HG03108 (cell line): Measurements from ENCODE around the gene GLB1L3.
"Not testable (repeated sequence)": the region's sequence is repeated elsewhere in the genome, so short reads cannot be mapped to it uniquely, and the experiment has no call there.

ENCODE experiments used
- ATAC-seq: cut with Tn5 transposase; IDR thresholded peaks from one replicate; pipeline ENCODE4 v1.9.1; 2021; ENCODE audit warnings: moderate library complexity; ENCODE audit not compliant: unreplicated experiment

The GLB1L3 gene

DNA sequence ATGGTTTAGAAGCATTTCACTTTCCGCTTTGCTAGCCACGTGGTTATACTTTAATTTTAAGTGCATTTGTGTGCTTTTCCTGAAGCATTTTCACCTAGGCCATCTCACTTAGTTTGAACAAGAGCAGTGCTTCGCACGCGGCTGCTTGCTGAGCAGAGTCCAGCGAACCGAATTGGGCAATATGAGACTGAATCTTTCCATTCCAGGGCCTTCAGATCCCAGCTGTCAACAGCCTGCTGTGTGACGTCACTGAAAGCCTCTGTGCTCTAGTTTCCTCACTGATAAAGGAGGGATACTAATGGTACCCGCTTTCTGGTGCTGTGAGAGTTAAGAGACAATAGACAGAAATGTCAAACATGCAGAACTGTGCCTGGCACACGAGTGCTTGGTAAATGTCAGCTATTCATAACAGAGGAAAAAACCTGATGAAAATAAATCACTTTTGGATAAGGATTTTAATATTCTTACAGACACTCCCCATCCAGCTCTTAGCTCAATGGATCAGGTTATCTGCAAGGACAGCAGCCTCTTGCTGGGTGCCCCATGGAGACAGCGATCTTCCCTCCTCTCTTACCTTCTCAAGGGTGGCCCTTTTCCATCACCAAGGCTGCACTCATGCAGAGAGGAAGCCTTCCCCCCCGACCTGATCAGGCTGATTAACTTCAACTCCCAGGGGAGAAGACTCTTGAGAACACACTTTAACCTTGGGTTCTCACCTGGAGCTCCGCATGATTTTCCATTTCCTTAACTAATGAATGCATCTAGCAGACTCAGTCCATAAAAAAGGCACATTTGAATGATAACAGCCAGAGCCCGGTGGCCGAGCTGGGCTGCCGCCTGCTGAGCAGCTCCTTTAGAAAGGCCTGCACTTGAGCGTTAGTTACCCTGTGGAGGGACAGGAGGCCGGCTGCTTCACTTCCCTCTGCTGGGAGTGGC, 3.5 kb upstream of the GLB1L3 start:
- ATAC-seq, result no peak

DNA sequence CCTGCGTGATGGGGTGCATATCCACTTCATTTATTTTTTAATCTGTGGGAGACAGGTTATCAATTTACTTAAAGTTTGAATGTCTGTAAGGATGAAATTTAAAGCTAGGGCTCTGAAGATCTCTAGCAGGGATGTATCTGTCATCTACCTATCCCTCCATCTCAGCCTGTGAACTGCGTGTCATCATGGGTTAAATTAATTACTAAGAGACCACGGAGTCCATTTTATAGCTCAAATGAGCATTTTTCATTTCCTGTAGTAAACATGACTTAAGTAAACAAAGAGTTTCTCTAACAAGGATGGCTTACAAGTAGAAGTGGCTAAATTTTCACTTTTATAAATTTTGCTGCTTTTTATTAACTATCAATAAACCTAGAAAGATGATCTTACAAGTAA, 2.9 kb upstream of the GLB1L3 start:
- ATAC-seq, result no peak

DNA sequence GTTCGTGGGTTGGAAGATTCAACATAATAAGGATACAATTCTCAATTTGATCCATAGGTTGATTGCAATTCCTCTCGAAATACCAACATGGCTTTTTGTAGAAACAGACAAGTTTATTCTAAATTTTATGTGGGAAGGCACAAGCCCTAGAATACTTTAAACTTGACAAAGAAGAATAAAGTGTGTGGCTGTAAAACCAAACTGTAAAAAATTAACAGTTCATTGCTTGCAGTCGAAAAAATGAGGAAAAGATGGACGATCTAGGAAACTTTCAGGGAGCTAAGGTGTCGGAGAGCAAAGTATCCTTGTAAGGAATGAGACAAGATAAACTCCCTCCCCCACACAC, 1.0 kb upstream of the GLB1L3 start:
- no peak for ATAC-seq

DNA sequence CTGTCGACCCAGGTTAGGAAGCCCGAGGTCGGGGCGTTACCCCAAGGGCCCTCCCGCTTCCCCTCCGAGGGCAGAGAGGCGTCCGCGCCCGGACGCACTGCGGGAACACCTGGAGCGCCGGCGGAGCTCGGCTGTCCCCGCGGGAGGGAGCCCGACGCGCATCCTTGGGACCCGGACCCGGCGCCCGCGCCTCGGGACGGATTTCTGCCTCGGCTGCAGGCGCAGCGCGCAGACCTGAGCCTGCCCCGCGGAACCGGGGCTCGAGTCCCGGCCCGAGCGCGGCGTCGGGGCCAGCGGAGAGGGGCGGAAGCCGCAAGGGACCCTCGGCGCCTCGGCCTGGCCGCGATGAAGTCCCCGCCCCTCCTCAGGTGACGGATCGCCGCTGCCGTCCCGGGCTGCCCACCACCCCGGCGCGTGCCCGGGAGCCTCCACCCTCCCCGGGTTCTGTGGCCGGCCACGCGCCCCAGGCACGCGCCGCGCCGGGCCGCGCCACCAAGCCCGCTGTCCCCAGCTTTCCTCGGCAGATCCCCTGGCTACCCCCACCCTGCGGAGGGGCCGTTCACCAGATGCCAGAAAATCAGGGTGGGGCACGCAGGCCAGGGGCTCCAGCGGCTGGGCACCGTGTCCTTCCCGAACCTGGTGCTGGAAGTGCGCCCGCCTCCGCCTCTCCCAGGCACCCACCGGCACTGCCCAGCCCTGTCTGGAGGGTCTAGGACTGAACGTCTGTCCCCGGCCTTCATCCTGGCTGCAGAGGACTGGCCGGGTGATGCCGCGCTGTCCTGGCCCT, 410 bp downstream of the GLB1L3 start:
- no peak for ATAC-seq

DNA sequence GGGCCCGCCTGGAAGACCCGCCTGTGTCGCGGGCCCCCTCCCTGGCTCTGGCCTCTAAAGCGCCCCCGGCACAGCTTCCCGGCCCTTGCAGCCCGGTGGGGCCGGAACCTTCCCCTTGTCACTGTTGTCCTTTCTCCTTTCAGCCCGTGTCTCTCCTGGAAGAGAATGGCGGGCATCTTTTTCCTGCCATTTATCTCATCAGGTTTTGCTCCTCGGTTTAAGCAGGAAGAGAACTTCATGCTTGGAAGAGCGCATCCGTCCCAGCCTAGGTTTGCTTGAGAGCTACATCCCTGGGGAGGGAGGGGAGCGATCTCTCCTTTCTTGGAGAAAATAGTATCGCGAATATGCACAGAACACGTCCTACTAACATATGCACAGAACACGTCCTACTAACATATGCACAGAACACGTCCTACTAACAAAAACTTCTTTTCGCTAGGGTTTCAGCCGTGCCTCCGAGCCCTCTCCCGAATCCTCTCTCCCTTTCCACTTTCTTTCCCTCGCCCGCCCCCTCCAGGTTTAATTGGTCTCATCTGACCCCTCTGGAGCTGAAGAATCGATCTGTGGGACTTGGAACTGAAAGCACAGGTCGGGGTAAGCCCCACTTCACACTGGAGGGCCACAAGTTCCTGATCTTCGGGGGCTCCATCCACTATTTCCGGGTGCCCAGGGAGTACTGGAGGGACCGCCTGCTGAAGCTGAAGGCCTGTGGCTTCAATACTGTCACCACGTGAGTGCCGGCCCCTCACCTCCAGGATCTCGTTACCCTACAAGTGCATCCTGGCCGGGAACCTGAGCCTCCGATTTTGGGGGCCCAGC, 1.2 kb downstream of the GLB1L3 start:
- no peak for ATAC-seq

DNA sequence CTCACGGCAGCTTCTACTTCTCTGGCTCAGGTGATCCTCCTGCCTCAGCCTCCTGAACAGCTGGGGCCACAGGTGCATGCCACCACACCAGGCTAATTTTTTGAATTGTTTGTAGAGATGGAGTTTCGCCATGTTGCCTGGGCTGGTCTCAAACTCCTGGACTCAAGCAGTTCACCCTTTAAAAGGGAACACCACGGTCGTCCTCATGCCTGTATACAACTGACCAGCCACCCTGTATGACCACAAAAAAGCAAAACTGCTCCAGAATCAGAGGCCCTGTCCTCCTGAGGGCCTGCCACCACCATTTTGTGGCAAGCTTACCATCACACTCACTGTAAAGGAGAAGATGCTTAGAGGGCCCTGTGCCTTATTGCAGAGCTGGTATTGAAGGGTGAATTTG, 2.2 kb downstream of the GLB1L3 start:
- no peak for ATAC-seq

DNA sequence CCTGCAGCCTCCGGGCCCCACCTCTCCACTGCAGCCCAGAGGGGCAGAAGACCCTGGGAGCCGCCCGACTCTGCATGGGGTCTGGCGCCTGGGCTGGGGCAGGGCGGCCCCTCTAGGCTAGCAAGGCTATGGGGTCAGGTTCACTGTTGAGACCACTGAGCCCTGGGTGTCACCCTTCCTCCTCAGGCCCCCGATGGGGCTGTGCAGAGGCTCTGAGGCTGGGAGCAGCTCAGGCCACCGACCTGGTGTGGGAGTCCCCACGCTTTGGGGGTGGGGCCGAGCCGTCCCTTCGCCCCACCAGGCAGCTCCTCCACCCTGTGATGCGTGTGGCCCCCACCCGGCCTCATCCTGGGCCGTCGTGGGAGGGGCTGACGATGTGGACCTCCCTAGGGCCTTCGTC, 5.5 kb downstream of the GLB1L3 start:
- ATAC-seq, result not testable (repeated sequence)

DNA sequence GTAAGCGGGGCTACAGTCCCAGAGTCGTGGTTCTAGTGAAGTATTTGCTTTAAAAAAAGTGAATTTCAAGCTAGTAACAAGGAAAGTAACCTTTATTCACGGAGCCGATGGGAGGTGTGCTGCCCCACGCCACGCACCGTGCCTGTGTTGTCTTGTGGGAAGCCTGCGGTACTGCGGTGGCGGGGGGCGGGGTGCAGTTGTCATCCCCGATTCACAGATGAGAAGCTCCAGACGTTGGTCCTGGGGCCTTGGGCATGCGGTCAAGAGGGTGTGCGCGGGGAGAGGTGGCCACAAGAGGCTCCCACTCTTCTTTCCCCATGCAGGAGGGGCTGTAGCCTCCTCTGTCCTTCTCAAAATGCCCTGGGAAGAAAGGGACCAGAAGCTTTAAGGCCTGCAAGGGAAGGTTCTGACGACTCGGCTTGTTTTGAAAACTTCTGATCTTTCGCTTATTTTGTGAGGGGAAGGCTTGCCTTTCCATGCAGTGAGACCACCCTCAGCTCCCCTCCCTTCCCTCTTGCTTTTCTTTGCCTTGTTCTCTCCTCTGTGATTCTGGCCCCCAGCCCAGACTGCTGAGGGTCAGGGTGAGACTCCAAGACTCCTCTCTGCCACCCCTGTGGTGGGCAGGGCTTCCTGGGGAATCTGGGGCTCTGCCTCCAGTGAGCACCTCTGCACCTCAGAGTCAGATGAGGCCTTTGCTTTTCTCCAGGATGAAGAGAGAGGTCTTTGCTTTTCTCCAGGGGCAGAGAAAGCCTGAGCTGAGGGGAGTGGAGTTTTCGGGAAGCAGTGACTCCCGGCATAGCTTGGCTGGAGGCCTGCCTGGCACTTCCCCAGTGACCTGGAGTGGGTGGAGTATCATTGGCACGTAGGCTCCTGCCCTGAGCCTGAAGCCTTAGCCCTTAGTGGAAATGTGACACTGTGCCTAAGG, 6.2 kb downstream of the GLB1L3 start:
- ATAC-seq, result no peak

DNA sequence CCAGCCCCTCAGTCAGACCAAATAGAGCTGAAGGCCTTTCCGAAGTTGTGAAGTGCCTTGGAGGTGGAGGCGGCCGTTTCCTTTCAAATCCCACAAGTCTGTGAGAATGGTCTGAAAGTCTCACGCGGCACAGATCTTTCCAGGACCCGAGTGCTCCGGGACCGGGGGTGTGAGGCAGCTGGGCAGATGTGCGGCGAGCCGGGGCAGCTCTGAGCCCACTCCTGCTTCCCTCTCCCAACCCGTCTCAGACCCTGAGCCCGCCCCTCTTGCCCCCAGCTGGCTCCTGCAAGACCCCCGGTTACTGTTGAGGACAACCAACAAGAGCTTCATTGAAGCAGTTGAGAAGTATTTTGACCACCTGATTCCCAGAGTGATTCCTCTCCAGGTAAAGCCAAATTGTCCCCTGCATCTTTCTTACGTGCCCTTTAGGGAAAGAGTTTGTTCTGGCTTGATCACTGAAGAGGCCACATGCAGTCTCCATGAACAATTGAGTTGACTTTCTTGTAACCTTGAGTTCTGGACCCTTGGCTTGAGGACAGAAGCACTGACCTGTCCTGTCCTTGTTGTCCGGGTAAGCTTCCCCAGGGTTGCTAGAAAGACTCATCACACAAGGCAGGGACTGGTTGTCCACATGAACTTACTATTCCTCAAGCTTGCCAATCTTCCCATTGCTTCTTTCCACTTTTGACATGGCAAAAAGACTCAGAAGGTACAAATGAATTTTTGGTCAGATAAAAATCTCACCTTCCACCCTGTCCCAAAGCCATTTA, 7.5 kb downstream of the GLB1L3 start:
- no peak for ATAC-seq

DNA sequence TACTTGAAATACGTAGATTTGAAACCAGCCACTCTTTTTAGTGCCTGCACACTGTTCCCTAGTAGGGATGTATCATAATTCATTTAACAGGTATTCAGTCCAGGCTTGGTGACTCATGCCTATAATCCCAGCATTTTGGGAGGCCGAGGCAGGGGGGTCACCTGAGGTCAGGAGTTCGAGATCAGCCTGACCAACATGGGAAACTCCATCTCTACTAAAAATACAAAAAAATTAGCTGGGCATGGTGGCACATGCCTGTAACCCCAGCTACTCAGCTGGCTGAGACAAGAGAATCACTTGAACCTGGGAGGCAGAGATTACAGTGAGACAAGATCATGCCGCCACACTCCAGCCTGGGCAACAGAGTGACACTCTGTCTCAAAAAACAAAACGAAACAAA, 8.2 kb downstream of the GLB1L3 start:
- not testable (repeated sequence) for ATAC-seq

DNA sequence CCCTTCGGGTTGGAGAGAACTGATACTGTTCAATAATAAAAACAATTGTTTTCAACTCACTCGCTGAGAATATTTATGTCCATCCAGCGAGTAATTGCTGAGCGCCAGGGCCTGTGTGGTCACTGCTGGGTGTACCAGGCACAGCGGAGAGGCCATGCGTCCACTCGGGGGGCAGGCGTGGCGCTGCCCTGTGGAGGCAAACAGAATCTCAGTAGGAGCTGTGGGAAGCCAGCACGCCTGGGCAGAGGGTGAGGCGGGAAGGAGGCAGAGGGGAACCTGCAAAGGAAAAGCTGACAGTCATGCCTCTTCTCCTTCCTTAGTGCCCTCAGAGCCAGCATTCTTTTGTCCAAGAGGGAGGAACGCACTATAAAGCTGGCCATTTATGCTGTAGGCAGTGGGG, 11.4 kb downstream of the GLB1L3 start:
- no peak for ATAC-seq

DNA sequence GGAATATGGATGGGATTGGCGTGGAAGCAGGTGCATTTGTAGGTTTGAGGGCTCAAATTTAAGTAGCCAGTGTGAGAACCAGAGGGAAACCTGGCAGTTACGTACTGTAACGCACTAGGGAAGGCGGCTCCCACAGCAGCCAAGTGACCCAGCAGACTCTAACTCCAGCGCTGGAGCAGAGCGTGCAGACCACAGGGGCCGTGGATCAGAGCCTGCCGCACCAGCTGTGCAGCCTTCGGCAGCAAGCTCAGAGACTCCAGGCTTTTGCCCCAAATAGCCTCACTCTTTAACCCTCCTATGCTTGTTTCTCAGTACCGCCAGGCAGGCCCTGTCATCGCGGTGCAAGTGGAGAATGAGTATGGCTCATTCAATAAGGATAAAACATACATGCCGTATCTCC, 12.3 kb downstream of the GLB1L3 start:
- ATAC-seq, result no peak

DNA sequence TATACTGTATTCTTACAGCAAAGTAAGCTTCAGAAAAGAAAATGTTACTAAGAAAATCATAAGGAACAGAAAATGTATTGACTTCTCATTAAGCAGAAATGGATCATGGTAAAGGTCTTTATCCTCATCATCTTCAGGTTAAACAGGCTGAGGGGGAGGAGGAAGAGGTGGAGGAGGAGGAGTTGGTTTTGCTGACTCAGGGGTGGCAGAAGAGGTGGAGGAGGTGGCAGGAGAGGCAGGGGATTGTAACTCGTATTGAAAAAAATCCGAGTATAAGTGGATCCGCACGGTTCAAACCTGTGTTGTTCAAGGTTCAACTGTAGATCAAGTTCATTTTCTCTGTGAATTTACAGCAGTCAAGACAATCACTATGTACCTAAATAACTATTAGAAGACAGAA, 13.0 kb downstream of the GLB1L3 start:
- ATAC-seq, result no peak

DNA sequence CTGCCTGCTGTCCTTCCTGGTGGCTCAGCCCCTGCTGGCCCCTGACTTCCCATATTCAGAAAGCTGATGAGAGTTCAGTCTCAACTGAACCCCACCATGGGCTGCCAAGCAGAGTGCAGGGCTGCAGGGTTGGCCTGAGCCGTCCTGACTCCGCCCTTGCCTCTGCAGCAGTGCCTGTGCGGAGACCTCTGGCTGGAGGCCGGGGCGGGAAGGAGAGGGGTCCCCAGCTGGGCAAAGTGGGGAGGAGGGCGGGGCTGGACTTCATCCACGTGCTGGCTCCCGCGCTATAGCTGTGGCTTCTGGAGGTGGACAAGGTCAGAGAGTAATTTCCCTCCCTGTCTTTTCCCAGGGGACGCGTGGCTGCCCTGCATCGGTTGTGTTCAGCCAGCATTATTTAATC, 13.6 kb downstream of the GLB1L3 start:
- ATAC-seq, result no peak

DNA sequence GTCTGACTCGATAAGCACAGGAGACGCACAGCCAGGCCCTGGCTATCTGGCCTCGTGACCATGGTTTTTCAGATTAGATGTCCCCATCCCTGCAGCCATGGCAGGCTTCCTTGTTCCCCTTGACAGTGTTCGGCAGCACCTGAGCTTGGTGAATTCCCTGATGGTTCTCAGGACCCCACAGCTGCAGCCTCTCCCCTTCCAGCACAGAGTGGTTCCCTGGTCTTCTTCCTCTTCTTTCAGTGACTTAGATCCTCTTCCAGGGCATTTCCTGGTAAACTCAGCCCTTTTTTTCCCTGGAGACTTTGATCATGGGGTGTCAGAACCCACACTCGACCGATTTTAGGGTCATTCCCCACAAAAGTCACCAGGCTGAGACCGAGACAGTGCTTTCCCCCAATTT, 14.5 kb downstream of the GLB1L3 start:
- no peak for ATAC-seq

DNA sequence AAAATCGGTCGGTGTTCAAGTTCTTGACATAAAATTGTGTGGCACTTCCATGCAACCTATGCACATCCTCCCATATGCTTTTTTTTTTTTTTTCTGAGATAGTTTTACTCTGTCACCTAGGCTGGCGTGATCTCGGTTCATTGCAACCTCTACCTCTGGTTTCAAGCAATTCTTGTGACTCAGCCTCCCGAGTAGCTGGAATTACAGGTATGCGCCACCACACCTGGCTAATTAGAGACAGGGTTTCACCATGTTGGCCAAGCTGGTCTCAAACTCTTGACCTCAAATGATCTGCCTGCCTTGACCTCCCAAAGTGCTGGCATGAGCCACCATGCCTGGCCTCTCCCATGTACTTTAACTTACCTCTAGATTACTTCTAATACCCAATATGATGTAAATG, 15.0 kb downstream of the GLB1L3 start:
- ATAC-seq, result no peak

DNA sequence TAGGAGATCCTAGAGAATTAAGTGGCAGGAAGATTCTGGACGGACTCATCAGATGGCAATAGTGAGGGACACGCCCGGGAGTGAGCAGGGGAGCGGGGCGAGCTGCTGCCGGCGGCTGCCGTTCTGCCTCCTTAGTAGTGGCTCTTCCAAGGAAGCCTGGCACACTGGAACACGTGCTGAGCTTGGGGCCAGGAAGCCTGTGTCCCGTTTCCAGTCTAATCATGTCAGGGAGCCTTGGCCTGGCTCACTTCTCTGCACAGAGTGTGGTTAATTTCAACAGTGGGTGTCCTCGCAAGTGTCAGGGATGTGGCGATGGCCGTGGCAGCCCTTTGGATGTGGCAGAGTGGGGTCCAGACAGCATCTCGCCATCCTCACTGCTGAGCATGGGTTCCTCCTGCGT, 16.5 kb downstream of the GLB1L3 start:
- ATAC-seq, result no peak

DNA sequence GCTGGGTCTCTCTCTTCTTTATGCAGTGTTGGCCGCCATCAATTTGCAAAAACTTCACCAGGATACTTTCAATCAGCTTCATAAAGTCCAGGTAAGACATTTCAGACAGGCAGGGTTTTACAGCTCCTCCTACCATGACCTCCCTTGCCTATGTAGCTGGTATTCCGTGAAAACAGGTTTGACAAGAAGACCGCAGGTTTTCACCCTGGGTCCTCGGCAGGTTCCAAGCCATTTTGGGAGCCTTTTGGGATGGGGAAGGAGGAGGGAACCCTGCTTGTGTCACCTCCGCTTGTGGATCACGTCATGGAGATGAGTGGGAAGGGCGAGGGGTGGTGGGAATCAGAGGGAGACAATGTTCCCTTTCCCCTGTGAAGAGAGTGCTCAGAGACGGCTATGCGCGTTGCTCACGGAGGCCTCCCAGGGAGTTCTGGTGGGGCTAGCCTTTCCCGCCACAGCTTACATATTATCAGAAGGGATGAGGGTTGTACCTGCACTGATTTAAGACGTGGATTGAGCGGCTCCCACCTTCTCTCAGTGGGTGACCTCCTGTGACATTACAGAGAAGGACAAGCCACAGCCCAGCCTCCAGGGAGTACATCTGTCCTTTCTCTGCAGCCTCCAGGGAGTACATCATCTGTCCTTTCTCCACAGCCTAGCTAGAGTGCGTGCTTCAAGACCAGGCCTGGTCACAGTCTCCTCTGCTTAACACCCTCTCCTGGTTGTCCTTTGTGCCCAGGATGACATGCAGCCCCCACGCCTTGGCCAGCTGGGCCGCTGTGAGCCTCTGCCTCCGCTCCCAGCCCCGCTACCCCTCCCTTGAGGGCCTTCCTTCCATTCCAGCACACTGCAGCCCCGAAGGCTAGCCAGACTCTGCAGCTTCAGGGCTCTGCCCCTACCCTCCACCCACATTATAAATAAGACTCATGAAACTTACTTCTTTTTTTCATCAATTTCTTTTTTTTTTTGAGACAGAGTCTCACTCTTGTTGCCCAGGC, 17.2 kb downstream of the GLB1L3 start:
- no peak for ATAC-seq
